Activated CD4-positive, alpha-beta memory T cell treated with anti-CD3 and anti-CD28 coated beads for 36 hours (primary cell): Measurements from ENCODE around the gene GPSM3. TPM values are rescaled to one million over a fixed set of nuclear protein-coding genes. Genes with fewer than 3 reads are reported as not detected.

Experiments
- microRNA-seq: library from miRNA; unstranded; fragments of <30 nt; microRNA quantifications from one replicate; pipeline ENCODE4 v1.2.0, GENCODE V29; 2022; ENCODE audit warnings: borderline number of aligned reads, borderline microRNAs expressed, borderline replicate concordance
- total RNA-seq, 2 experiments: library from RNA; stranded (reverse); gene quantifications; one replicate each; pipeline ENCODE4 v1.2.3, GENCODE V29; 2021

GPSM3 gene
- total RNA-seq, 2 experiments from 2014 or later = 117 to 118 TPM

Small RNA genes lying within 50 kb of the gene (microRNA-seq; reads per million reads assigned to microRNA genes)
- gene MIR6721 = 1.6 reads per million
- gene MIR6833 = not detected

Other genes with a start within 250 kb of the GPSM3 start
- gene CFB, start 246.5 kb downstream of the GPSM3 start, total RNA-seq = under 1 TPM; 0.76 to 0.82 TPM
- gene NELFE, start 233.7 kb downstream of the GPSM3 start, total RNA-seq = 10 to 100 TPM; 87.1 to 89.0 TPM
- gene SKIC2, start 233.5 kb downstream of the GPSM3 start, total RNA-seq = 100 to 1,000 TPM in 1 of 2 experiments, 10 to 100 TPM in 1; 95.7 to 101 TPM
- gene DXO, start 220.5 kb downstream of the GPSM3 start, total RNA-seq = 10 to 100 TPM; 10.8 to 12.3 TPM
- gene C4A, start 210.6 kb downstream of the GPSM3 start, total RNA-seq = 1 to 10 TPM; 4.5 to 4.8 TPM
- 1 to 10 TPM; 3.1 to 5.5 TPM for gene C4B, start 177.8 kb downstream of the GPSM3 start, total RNA-seq
- gene CYP21A2, start 154.2 kb downstream of the GPSM3 start, total RNA-seq = under 1 TPM in 1 of 2 experiments, not detected in 1; 0.24 TPM
- gene TNXB, start 83.3 kb downstream of the GPSM3 start, total RNA-seq = 1 to 10 TPM; 5.2 to 5.8 TPM
- gene ATF6B, start 64.4 kb downstream of the GPSM3 start, total RNA-seq = 10 to 100 TPM; 67.4 to 80.9 TPM
- 1 to 10 TPM; 7.0 to 7.8 TPM for gene FKBPL, start 62.4 kb downstream of the GPSM3 start, total RNA-seq
- gene PRRT1, start 40.7 kb downstream of the GPSM3 start, total RNA-seq = under 1 TPM; 0.33 to 0.36 TPM
- gene PPT2, start 38.5 kb downstream of the GPSM3 start, total RNA-seq = 1 to 10 TPM; 9.5 to 9.9 TPM
- gene EGFL8, start 28.0 kb downstream of the GPSM3 start, total RNA-seq = 1 to 10 TPM; 6.5 to 7.1 TPM
- 10 to 100 TPM; 34.0 to 34.8 TPM for gene AGPAT1, start 16.6 kb downstream of the GPSM3 start, total RNA-seq
- 10 to 100 TPM; 60.8 to 63.8 TPM for gene RNF5, start 14.2 kb downstream of the GPSM3 start, total RNA-seq
- gene AGER, start 8.4 kb downstream of the GPSM3 start, total RNA-seq = 10 to 100 TPM; 16.5 to 23.5 TPM
- gene PBX2, start 2.4 kb downstream of the GPSM3 start, total RNA-seq = 10 to 100 TPM; 63.4 to 65.9 TPM
- under 1 TPM; 0.31 to 0.51 TPM for gene NOTCH4, start 31.4 kb upstream of the GPSM3 start, total RNA-seq
- not detected for gene TSBP1, start 179.3 kb upstream of the GPSM3 start, total RNA-seq
- not detected for gene BTNL2, start 214.5 kb upstream of the GPSM3 start, total RNA-seq
- 1 to 10 TPM; 5.6 to 6.0 TPM for gene HLA-DRA, start 247.2 kb upstream of the GPSM3 start, total RNA-seq